Natural killer cell (primary cell): Measurements from ENCODE around the gene ILK. TPM values are rescaled to one million over a fixed set of nuclear protein-coding genes. Genes with fewer than 3 reads are reported as not detected.

Experiments used
- ATAC-seq, 3 donors: fragments of 150-1000 bp in 2 of 3; fragments of 200-7000 bp in 1 of 3; cut with Tn5 transposase; 1 replicate in 1 of 3; 2 replicates in 2 of 3; pipeline ENCODE4 v1.10.0; 2021; ENCODE audit warnings: mild to moderate bottlenecking in 2 of 3, moderate library complexity in 2 of 3
- DNase-seq, 2 donors: peaks; one replicate each; pipeline versions ENCODE4 v3.0.0 to v3.0.0-alpha.2; 2013 to 2021; ENCODE audit warnings: mixed read lengths in 1 of 2
- H3K27ac ChIP-seq: one replicate; pipeline ENCODE4 v1.5.1; 2013; ENCODE audit warnings: mild to moderate bottlenecking, low read length
- H3K27me3 ChIP-seq: one replicate; pipeline ENCODE4 v1.6.1; 2013; ENCODE audit warnings: low read length; ENCODE audit not compliant: control insufficient read depth, insufficient read depth
- H3K36me3 ChIP-seq: one replicate; pipeline ENCODE4 v1.6.1; 2013; ENCODE audit warnings: low read length; ENCODE audit not compliant: control insufficient read depth, insufficient read depth
- H3K4me1 ChIP-seq: one replicate; pipeline ENCODE4 v1.6.1; 2013; ENCODE audit warnings: low read length; ENCODE audit not compliant: control insufficient read depth, insufficient read depth
- H3K4me3 ChIP-seq: one replicate; pipeline ENCODE4 v1.5.1; 2013; ENCODE audit warnings: low read length
- H3K9me3 ChIP-seq: one replicate; pipeline ENCODE4 v1.6.1; 2013; ENCODE audit warnings: low read length; ENCODE audit not compliant: control insufficient read depth, insufficient read depth
- H3K27ac Mint-ChIP-seq, 2 donors: one replicate each; pipeline ENCODE4 v1.8.0; 2022; ENCODE audit warnings: mild to moderate bottlenecking in 2 of 2, mixed read lengths in 2 of 2, moderate library complexity in 1 of 2
- H3K27me3 Mint-ChIP-seq, 2 donors: one replicate each; pipeline ENCODE4 v1.8.0; 2022; ENCODE audit warnings: low read depth in 2 of 2, mixed read lengths in 2 of 2
- H3K36me3 Mint-ChIP-seq: one replicate; pipeline ENCODE4 v1.8.0; 2022; ENCODE audit warnings: mixed read lengths
- H3K4me1 Mint-ChIP-seq, 2 donors: one replicate each; pipeline ENCODE4 v1.8.0; 2022; ENCODE audit warnings: mixed read lengths in 2 of 2
- H3K4me3 Mint-ChIP-seq: one replicate; pipeline ENCODE4 v1.8.0; 2022; ENCODE audit warnings: mild to moderate bottlenecking, moderate library complexity, mixed read lengths
- H3K9me3 Mint-ChIP-seq, 2 donors: one replicate each; pipeline ENCODE4 v1.8.0; 2022; ENCODE audit warnings: mixed read lengths in 2 of 2
- WGBS: methylation state at CpG from one replicate; pipeline ENCODE4 v1.1.7; 2013; ENCODE audit warnings: missing lambda C conversion rate; ENCODE audit not compliant: insufficient coverage; 5-methylcytosine and 5-hydroxymethylcytosine counted together
- intact Hi-C: fragments of 100-400 bp; cut with micrococcal nuclease; formaldehyde crosslinking; loops from one replicate; pipeline ENCODE4 v1.14.2; 2022
- total RNA-seq, 4 donors: library from RNA; stranded (reverse); fragments of 120-200 nt in 1 of 4; gene quantifications; one replicate each; pipeline versions ENCODE4 v1.2.3 to v1.2.4, GENCODE V29; 2013 to 2022
- TF ChIP-seq, protein P1 (sequence below): fragments of 200-600 bp; IDR thresholded peaks from one replicate; pipeline ENCODE4 v1.8.0; 2022; ENCODE audit warnings: antibody characterized with exemption

The ILK gene
- total RNA-seq, 3 donors from 2014 or later (not counting 1 experiment from before 2014, with no cell fraction given) = 109 to 145 (median 142) TPM

DNA sequence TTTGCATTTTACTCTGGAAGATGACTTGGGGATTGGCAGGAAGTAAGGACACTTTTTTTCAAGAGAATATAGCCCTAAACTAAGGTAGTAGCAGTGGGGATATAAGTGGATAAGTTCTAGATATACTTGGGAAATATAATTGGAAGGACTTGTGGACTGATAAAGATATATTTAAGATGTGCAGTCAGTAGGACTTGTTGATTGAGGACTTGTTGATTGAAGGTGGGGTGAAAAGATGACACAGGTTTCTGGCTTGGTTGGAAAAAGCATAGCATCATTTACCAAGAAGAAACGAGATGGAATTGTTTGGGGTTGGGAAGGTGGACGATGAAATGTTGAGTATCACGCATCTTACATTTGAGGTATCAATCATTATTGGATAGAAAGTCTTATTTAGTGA is 9.9 kb downstream of the ILK start:
- ATAC-seq (no peak), DNase-seq (no peak)
- Histone ChIP-seq H3K4me3 (no peak overlapping the region), H3K4me1 (peaks cover 49% of the 10 kb centered on the region), H3K36me3 (peaks cover 51% of the 10 kb centered on the region), H3K9me3 (no peaks in the 10 kb centered on the region), H3K27me3 (no peaks in the 10 kb centered on the region), H3K27ac (peak overlapping the region; percentile 95)
- Mint-ChIP-seq H3K27ac (no peak overlapping the region), H3K4me3 (no peak overlapping the region), H3K36me3 (no peaks in the 10 kb centered on the region), H3K4me1 (peaks cover 22 to 33% of the 10 kb centered on the region in 2 donors), H3K27me3 (no peaks in the 10 kb centered on the region), H3K9me3 (no peaks in the 10 kb centered on the region)
- TF ChIP-seq, protein P1, sequence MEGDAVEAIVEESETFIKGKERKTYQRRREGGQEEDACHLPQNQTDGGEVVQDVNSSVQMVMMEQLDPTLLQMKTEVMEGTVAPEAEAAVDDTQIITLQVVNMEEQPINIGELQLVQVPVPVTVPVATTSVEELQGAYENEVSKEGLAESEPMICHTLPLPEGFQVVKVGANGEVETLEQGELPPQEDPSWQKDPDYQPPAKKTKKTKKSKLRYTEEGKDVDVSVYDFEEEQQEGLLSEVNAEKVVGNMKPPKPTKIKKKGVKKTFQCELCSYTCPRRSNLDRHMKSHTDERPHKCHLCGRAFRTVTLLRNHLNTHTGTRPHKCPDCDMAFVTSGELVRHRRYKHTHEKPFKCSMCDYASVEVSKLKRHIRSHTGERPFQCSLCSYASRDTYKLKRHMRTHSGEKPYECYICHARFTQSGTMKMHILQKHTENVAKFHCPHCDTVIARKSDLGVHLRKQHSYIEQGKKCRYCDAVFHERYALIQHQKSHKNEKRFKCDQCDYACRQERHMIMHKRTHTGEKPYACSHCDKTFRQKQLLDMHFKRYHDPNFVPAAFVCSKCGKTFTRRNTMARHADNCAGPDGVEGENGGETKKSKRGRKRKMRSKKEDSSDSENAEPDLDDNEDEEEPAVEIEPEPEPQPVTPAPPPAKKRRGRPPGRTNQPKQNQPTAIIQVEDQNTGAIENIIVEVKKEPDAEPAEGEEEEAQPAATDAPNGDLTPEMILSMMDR = no peak
- intact Hi-C loops = loop anchor here (10.0 kb wide), 1 partner anchor 219 kb away; the partner anchor contains the start of gene SMPD1
- WGBS = 98% methylated on average over 3 of the region's 3 CpGs

DNA sequence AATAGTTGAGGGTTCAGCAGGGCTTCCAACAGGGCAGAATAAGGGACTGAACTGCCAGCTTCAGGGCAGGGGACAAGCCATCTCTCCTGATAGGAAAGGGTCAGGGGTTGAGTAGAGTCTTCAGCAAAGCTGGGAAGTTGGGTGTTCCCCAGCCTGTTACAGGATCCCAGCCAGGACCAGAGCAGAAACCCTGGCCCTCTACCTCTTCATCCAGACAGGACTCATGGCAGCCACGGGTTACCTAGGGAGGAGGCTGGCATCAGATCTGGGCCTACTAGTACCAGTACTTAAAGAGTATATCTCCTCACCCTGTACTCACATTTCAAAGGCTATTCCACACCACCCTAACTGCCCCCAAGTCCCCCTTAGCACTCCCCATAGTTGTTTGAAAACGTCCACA is 10.9 kb downstream of the ILK start:
- intact Hi-C loops = loop anchor here (10.0 kb wide), 1 partner anchor 220 kb away; the partner anchor contains the start of gene SMPD1
- DNase-seq (no peak), ATAC-seq (no peak)
- no peaks in the 10 kb centered on the region for H3K27me3 ChIP-seq
- H3K9me3 Mint-ChIP-seq = no peaks in the 10 kb centered on the region
- H3K4me1 Mint-ChIP-seq = peaks cover 20 to 28% of the 10 kb centered on the region in 2 donors
- WGBS = 100% methylated on average over 2 of the region's 2 CpGs
- no peaks in the 10 kb centered on the region for H3K9me3 ChIP-seq
- H3K27ac Mint-ChIP-seq = no peak overlapping the region
- H3K4me1 ChIP-seq = peaks cover 48% of the 10 kb centered on the region
- no peak overlapping the region for H3K27ac ChIP-seq
- no peaks in the 10 kb centered on the region for H3K36me3 Mint-ChIP-seq
- TF ChIP-seq, protein P1 = no peak
- no peak overlapping the region for H3K4me3 Mint-ChIP-seq
- peaks cover 42% of the 10 kb centered on the region for H3K36me3 ChIP-seq
- H3K4me3 ChIP-seq = no peak overlapping the region
- H3K27me3 Mint-ChIP-seq = no peaks in the 10 kb centered on the region

DNA sequence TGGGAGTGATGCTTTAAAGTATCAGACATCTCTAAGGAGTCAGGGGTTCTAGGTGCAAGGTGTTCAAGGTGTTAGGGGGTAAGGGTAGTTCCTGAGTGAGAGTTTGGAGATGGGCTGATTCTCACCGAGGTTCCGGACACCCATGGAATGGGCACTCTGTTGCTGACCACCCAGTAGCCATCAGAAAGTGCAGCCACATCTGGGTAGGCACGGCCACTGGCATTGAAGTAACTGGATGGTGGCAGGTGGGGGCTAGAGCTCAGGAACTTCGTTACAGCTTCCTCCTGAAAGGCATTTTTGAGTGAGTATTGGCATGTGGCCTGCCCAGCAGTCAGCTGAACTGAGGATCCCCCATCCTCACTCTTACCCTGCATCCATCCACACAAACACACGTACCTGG is 11.5 kb downstream of the ILK start:
- Mint-ChIP-seq H3K9me3 (no peaks in the 10 kb centered on the region), H3K36me3 (no peaks in the 10 kb centered on the region), H3K4me3 (no peak overlapping the region), H3K4me1 (peaks cover 14 to 22% of the 10 kb centered on the region in 2 donors), H3K27me3 (no peaks in the 10 kb centered on the region), H3K27ac (no peak overlapping the region)
- WGBS = 100% methylated on average over 4 of the region's 5 CpGs
- no peak overlapping the region for H3K27ac ChIP-seq
- ATAC-seq (no peak), DNase-seq (no peak)
- H3K27me3 ChIP-seq = no peaks in the 10 kb centered on the region
- intact Hi-C loops = loop anchor here (5.0 to 10.0 kb wide), 2 partner anchors 52 to 220 kb away; partner anchors contain the start of gene SMPD1
- peaks cover 50% of the 10 kb centered on the region for H3K4me1 ChIP-seq
- TF ChIP-seq, protein P1 = no peak
- H3K9me3 ChIP-seq = no peaks in the 10 kb centered on the region
- peaks cover 36% of the 10 kb centered on the region for H3K36me3 ChIP-seq
- H3K4me3 ChIP-seq = no peak overlapping the region
